Esophagus mucosa (tissue), 1 donor: ENCODE results near the gene KLRF2. TPM values are rescaled to one million over a fixed set of nuclear protein-coding genes. Genes with fewer than 3 reads are reported as not detected.
A peak's percentile ranks its signal among the peaks of the same experiment; 100 is the strongest.
"Not testable (repeated sequence)": the region's sequence is repeated elsewhere in the genome, so short reads cannot be mapped to it uniquely, and the experiment has no call there.

Experiments
- ATAC-seq: fragments of 200-7000 bp; cut with Tn5 transposase; one replicate; pipeline ENCODE4 v1.9.1; 2020
- total RNA-seq: library from RNA; stranded (reverse); gene quantifications from one replicate; pipeline ENCODE4 v1.2.4, GENCODE V29; 2023
- donor health status: DM: yes; HTN: yes; CAD: no.

The KLRF2 gene, protein sequence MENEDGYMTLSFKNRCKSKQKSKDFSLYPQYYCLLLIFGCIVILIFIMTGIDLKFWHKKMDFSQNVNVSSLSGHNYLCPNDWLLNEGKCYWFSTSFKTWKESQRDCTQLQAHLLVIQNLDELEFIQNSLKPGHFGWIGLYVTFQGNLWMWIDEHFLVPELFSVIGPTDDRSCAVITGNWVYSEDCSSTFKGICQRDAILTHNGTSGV
- not detected for total RNA-seq

DNA sequence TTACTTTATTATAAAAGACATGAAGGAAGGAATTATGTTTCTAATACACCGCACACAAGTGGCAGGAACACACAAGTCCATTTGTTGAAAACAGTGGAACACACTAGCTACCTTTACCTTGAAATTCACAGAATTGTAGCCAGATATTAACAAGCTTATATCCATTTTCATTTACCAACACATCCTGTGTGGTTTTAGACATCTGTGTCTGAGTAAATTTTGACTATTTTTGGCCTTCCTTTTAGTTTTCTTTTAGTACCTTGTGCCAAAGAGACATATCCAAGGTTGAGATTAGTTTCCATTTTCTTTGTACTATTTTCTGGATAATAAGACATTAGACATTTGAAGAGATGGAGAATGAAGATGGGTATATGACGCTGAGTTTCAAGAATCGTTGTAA is at the start of gene KLRF2:
KLRF2 (plus strand) TSS at position 244 of the 400 bp plus-strand sequence; CDS start at position 351, 107 bp downstream.
- ATAC-seq: no peak

DNA sequence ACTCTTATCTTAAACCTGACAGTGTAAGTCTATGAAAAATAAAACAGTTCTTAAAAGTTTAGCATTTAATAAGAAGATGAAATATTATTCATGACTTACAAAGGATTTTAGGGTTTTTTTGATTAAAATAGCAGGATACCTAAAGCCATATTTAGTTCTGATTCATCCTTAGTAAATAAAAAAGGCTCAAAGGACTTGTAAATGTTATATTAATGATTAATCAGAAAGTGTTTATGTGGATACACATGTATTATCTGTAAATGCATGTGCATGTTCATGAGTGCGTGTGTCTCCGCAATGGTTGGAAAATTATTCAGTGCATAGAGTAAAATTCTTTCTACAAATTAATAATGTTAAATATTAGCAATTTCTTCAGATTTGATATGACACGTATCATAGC is 49.6 kb upstream of the KLRF2 start:
- no peak for ATAC-seq

DNA sequence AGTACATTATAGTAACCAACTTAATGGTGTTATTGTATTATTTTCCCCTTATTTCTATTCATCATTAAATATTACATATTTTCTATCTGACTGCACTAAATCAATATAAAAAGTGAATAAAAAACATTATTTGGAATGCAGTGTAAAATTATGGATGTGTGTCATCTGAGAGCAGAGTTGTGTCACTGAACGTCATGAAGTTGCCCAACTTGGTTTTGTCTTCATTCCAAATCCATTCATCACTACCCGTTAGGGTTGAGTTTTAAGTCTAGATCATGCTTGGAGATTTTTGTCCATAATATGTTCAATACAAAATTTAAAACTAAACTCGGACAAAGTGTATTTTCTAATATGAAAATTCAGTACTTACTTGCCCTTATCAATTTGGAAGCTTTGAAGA is 37.9 kb upstream of the KLRF2 start:
- ATAC-seq: no peak

DNA sequence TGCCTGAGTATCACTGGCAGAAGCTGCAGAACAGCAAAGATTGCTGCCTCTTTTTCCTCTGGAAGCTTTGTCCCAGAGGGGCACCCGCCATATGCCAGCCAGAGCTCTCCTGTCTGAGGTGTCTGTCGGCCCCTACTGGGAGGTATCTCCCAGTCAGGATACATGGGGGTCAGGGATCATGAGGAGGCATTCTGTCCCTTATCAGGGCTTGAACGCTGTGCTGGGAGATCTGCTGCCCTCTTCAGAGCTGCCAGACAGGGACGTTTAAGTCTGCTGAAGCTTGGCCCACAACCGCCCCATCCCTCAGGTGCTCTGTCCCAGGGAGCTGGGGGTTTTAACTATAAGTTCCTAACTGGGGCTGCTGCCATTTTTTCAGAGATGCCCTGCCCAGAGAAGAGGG is 32.4 kb upstream of the KLRF2 start:
- ATAC-seq: no peak

DNA sequence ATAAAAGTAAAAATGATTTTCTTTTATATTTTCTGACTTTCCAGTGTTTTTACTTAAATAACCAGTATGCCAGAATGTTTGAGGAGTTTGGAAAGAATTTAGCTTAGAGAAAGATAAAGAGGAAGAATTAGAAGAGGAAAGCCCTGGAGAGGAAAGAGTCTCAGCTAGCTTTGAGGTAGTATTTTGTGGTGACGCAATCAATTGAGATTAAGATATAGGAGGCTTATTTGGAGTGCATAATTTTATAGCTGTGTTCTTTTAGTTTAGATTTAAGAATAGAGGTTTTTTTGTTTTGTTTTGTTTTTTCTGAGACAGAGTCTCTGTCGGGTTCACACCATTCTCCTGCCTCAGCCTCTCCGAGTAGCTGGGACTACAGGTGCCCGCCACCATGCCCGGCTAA is 30.2 kb upstream of the KLRF2 start:
- ATAC-seq: no peak

DNA sequence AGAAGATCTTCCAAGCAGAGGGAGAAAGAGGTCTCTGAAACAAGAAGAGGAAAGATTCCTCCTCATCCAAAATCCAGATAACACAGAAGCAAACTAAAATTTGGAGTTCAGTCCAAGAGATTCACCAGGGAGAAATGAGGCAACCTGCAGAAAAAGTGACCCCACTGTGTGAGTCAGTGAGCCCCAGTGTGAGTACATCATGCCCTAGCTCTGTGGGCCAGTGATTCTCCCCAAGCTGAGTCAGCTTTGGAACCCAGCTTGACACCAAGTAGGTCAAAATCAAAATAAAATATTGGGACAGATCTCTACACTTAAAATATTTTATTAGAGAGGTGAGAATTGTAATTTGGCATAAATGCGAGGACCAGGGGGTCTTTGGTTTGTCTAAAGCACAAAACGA is 29.4 kb upstream of the KLRF2 start:
- no peak for ATAC-seq

DNA sequence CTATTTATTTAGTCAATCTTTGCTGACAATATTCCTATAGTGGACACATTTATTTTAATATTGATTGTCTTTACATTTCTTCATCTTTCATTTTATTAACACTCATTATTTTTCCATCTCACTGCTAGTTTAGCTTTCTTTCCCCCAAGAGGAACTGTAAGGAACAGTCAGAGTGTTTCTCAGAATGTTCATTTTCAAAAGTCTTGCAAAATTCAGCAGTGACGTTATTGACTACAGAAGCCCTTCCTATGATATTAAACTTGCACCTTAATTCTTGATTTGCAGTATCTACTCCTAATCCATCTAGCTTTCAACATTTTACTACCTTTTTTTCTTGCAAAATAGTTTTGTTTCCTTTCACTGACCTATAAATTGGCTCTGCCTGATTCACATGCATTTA is 25.1 kb upstream of the KLRF2 start:
- ATAC-seq: no peak

DNA sequence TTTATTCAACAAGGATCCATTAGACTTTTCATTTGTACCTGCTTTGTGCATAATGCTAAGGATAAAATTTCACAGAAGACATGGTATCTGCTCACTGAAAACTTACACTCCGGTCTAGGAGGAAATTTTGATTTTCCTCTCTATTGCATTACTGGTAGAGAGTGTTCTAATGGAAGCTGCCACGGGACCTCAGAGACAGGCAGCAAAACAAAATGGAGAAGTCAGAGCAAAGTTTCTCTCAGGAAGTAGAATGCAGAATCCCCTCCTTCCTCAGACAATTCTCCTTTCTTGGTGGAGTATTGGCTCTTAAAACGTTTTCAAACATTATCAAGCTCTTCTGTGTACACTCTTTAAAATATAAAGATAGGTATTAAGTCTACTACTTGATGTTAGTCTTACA is 24.4 kb upstream of the KLRF2 start:
- no peak for ATAC-seq

DNA sequence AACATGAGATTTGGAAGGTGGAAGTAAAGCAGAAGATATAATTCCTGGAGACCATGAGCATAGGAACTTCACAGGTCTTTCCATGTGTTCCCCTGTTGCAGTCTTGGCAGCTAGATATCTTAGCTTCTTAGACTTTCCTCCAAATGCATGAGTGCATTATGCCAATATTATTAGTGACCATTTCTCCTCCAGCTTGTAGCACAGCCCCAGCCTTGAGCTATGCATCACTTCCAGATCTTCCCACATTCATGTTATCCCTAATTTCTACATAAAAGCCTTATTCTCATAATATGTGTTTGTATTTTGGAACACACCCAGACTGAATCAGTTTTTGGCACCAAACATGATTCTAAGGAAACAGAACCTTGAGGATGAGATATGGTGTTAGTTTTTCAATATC is 23.2 kb upstream of the KLRF2 start:
- ATAC-seq: no peak

DNA sequence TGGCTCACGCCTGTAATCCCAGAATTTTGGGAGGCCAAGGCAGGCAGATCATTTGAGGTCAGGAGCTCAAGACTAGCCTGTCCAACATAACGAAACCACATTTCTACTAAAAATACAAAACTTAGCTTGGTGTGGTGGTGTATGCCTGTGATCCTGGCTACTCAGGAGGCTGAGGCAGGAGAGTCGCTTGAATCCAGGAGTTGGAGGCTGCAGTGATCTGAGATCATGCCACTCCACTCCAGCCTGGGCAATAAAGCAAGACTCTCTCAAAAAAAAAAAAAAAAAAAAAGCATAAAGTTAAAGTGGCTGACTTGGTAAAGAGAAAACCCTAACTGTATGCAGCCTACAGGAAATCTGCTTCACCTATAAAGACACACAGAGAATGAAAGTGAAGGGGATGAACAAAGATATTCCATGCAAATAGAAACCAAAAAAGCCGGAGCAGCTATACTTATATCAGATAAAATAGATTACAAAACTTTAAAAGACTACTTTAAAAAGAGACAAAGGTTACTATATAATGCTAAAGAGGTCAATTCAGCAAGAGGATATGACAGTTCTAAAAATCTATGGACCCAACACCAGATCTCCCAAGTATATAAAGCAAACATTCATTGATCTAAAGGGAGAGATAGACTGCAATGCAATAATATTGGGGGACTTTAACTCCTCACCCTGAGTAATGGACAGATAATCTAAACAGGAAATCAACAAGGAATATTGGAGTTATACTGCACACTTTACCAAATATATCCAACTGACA is 16.2 kb upstream of the KLRF2 start:
- ATAC-seq: no peak

DNA sequence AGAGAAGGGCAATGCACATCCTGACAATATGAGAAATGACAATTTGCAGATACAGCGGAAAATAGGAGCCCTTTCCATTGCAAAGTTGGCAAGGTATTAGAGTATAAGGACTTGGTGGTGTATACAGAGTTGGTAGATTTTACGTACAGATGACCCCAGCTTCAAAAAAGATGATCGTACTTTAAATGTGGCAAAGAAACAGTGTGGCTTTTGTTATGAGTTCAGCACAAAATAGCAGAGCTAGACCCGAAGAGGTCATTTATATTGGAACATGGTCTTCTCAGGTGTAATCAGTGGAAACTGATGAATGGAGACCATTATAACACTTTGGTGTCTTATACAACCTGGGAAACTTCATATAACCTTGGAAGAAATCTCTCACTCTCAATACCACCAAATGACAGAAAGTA is 14.4 kb upstream of the KLRF2 start:
- no peak for ATAC-seq

DNA sequence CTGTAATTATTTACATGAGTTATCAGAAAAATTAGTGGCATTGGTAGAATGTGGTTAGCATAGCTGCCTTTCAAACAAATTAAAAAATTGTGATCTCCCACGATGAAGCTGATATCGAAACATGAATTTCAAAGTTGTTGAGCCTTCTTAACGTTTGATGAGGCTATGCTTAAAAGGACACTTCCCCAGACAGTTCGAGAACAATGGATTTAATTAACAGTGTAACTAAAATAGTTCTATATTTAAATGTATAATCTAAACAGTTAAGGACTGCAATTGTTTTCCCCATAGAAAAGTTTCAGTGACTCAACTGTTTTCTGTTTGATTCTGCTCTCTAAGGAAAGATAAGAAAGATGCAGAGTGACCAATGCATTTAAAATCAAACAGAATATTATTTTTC is 13.8 kb upstream of the KLRF2 start:
- no peak for ATAC-seq

DNA sequence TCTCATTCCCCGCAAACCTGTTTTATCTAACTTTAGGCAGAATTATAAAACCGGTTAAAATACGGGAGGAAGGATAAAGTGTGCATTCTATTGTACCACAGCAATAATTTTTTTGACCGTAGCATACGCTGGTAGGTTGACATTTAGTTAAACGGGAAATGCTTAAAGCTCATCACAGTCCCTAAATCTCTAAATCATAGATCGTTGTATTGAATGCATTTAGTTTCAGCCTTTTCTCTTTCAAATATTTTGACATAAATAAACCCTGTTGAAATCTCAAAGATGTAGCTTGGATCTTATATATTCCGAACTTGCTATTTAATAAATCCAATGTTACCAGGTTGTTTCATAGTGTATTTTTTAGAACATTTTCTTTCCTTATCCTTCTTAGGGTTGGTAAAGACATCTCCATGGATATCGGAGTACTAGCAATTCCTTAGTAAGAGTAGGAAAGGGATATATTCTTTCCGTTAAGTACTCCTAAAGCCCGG is 12.9 kb upstream of the KLRF2 start:
- no peak for ATAC-seq

DNA sequence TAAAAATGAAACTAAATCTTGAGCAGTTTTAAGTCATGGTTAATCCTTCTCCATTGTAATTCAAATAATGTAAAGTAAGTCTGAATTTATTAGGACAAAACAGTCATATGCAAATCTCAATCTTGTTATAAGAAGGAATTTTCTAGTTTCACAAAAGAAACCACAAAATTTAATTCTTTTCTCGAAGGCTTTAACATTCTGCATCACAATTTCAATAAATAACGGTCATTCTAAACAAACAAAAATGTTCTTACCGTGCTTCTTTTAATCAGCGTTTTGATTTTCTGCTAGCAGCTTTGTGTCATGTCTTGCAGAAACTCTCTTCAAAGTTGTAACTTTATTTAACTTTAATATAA is 12.4 kb upstream of the KLRF2 start:
- ATAC-seq: no peak

DNA sequence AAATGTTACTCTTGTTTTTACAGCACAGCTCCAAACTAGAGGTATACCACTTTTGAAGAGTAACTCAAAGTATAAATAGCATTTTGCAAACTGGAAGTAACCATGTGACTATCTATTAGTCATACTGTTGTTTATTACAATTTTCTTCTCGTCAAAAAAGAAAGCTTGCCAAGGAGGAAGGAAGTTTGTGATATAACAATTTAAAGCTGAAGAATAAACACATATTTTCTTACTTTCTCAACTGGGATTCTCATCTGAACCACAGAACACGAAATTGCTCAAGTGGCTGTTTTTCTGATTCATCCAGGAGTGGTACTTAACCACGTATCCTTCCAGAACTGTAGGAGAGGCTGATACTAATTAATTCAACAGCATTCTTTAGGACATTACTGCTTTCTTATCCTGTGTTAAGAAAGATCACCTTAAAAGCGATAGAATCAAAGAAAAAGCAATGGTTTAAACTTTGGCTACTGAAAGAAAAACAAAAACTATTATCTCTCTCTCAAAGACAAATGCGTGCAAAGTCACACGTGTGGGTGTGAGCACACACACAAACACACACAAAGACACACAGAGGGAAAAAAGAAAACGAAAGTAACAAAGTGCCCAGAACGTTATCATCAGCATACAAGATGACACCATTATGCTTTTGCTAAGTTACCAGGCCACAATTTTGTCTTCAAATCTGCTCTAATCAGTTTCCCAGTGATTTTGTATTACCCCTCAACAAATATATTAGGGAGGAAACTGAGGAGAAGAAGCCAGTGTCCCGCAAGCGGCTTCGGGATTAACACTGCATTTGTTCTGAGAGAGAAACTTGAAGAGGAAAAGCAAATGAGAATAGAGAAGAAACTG is 11.8 kb upstream of the KLRF2 start, which contains the start of gene CLEC2B:
CLEC2B (minus strand) TSS at position 48 of the 855 bp plus-strand sequence.
- peak; percentile 57 for ATAC-seq

DNA sequence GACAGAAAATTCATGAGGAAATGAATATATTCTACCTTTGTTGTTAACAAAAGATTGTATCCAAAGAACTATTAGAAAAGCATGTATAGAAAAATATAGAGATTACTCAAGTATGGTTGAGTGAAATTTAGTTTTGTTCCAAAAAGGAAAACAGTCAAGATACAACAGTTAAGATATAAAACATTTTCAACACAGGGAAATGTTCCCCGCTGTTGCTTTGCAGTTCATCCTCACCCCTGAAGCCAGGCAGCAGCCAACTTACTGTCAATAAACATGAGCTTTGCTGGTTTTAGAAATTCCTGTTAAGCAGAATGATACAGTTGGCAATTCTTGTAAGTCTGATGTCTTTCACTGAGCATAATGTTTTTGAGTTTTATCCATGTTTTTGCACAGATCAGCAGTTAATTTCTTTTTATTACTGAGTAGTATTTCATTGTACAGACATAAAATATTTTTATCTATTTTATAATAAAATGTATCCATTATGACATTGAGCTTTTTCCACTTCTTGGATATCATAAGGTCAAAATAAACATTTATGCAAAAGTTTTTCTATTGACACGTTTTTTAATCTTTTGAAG is 10.9 kb upstream of the KLRF2 start:
- no peak for ATAC-seq

DNA sequence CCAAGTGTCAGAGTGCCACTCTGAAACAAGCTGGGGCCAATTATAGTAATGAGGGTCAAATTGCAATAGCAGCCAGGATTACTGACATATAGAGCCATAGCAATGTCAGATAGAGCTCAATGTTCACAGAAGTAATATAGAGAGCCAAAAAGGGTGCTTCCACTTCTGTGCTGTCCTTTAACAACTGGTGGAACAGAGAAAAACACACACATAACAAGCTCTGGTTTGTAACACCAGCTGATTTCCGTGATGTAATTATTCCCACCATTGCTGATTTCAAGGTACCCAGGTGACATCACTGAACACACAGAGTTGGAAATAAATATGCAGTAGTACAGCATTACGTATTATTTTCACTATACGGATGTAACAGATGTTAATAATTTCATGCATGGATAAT is 9.1 kb upstream of the KLRF2 start:
- ATAC-seq: no peak

DNA sequence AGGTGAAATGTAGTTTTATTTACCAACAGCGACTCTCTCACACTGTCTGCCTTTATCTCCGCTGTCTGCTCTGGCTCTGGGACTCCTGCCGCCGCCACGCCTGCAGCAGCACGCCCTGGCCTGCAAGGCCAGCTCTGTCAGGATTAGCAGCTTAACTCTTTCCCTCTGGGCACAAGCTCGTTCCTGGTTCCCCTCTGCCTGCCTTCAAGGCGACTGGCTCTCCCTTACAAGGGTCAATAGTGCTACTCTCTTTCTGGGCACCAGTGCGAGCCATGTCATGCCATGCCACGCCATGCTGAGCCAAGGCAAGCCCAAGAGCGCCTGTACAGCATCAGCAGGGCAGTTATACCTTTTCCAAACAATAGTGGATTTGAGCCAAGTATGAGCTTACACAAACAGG is 8.5 kb upstream of the KLRF2 start:
- peak; percentile 92 for ATAC-seq

DNA sequence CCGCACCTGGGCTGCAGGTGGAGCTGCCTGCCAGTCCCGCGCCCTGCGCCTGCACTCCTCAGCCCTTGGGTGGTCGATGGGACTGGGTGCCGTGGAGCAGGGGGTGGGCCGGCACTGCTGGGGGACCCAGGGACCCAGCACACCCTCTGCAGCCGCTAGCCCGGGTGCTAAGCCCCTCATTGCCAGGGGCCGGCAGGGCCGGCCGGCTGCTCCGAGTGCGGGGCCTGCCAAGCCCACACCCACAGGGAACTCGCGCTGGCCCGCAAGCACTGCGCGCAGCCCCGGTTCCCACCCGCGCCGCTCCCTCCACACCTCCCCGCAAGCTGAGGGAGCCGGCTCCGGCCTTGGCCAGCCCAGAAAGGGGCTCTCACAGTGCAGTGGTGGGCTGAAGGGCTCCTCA is 5.2 kb upstream of the KLRF2 start:
- not testable (repeated sequence) for ATAC-seq

DNA sequence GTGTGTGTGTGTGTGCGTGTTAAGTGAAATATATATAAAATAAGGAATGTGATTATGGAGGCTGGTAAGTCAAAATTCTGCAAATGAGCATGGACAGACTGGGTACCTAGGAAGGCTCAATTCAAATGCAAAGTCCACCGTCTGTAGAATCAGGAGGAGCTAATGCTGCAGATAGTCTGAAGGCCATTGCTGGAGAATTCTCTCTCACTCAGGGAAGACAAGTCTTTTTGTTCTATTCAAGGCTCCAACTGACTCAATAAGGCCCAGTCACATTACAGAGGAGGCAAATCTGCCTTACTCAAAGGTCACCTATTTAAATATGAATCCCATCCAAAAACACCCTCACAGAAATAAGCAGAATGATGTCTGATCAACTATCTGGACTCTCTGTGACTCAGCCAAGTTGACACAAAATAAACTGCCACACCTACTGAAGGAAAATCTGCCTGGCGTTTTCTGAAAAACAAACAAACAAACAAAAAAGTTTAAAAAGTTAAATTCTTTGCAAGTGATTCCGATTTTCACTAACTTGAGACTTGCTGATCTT is 684 bp upstream of the KLRF2 start:
- no peak for ATAC-seq

DNA sequence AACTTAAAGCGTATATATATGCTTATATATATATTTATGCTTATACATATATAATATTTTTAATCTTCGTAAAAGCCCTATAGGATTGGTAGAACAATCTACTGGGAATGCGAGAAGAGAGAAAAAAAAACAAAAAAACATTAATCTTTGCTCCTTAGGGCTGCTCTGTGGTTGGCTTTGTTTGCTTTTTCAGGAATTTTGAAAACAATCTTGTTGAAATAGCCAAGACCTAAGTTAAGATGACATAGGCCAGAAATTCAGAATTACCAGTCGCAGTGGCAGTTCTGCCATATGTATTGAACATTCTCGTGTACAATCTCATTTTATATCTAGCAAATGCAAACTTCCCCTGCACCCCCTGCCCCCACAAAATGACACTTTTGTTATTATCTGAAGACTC is 699 bp downstream of the KLRF2 start:
- ATAC-seq: no peak

DNA sequence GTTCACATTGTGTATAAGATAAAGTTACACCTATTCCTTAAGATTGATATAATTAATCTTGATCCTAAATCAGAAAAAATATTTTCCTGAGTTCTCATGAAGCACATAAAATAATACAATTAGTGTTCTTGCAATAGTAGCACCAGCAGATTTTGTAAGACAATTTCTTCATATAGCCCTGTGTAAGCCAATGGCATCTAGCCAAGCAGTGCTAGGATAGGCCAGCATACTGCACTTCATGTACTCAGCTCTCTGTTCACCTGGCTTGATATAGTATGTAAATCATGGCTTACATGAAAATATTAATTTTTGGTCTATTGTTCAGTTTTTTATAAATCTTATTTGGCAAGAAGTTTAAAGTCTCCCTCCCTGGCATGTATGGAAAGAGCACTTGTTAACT is 1.9 kb downstream of the KLRF2 start:
- peak; percentile 81 for ATAC-seq
